ENCODE measurements around the gene PNMT.
A peak's percentile ranks its signal among the peaks of the same experiment; 100 is the strongest.

PNMT gene

DNA sequence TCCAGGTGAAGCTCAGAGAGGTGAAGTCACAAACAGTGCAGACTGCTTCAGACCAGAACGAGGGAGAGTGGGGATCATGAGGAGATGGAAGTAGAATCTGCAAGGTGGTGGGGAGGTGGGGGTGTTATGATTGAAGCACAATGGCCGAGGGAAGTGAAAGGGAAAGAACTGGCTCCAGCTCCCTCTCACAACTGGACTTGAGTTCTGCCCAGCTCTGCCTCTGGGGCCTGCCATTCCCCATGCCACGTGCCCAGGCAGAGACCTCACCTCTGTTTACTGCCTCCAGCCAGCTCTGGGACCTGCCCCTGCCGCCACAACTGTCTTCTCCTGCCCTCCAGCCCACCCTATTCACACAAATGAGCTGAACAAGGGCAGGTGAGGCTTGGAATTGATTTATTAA is 2.5 kb downstream of the PNMT start:
- H3K27ac ChIP-seq: no peak overlapping the region

DNA sequence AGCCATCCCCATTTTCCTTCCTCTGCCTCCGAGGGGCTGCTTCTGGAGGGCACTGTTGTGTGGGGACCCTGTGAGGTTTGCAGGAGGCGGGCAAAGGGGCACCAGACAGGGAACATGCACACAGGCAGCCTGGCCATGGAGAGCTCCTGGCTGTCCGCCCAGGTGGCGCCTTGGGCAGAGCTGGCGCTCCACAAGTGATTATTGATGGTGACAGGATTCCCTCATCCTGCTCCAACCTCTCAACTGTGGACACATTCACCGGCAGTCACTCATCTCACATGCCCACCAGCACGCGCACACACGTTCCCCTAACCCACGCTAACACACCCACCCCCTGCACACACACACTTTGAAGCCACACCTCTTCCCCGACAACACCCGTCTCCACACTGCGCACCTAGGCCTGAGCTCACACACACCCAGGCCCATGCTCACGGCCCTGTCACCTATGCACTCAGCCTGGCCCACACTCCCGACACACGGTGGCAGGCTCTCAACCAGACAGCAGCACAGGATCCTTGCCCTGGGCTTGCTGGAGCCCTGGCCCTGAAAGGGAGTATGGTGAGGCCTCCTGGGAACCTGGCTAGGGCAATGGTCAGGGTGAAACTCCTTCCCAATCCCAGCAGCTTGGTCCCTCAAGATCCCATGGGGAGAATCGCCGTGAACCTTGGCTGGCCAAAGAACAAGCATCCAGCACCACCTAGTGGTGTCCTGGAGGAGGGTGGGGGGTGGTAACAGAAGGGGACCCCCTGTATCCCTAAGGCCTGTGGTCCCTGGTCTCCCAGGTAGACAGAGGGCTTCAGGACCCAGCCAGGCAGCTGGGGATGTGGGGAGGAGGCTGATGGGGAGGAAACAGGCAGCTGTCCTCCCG is 3.6 kb downstream of the PNMT start:
- TF ChIP-seq ZFX (IDR thresholded peaks at IDR 0.05): no peak
- TF ChIP-seq, protein P1, sequence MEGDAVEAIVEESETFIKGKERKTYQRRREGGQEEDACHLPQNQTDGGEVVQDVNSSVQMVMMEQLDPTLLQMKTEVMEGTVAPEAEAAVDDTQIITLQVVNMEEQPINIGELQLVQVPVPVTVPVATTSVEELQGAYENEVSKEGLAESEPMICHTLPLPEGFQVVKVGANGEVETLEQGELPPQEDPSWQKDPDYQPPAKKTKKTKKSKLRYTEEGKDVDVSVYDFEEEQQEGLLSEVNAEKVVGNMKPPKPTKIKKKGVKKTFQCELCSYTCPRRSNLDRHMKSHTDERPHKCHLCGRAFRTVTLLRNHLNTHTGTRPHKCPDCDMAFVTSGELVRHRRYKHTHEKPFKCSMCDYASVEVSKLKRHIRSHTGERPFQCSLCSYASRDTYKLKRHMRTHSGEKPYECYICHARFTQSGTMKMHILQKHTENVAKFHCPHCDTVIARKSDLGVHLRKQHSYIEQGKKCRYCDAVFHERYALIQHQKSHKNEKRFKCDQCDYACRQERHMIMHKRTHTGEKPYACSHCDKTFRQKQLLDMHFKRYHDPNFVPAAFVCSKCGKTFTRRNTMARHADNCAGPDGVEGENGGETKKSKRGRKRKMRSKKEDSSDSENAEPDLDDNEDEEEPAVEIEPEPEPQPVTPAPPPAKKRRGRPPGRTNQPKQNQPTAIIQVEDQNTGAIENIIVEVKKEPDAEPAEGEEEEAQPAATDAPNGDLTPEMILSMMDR (conservative IDR thresholded peaks at IDR 0.05): peak; percentile 60
- no peak overlapping the region for H3K27ac ChIP-seq

More for the DNA sequence above, 2.5 kb downstream of the PNMT start:
- no peak for TF ChIP-seq ZFX (IDR thresholded peaks at IDR 0.05)
- TF ChIP-seq, protein P1 (conservative IDR thresholded peaks at IDR 0.05): no peak

DNA sequence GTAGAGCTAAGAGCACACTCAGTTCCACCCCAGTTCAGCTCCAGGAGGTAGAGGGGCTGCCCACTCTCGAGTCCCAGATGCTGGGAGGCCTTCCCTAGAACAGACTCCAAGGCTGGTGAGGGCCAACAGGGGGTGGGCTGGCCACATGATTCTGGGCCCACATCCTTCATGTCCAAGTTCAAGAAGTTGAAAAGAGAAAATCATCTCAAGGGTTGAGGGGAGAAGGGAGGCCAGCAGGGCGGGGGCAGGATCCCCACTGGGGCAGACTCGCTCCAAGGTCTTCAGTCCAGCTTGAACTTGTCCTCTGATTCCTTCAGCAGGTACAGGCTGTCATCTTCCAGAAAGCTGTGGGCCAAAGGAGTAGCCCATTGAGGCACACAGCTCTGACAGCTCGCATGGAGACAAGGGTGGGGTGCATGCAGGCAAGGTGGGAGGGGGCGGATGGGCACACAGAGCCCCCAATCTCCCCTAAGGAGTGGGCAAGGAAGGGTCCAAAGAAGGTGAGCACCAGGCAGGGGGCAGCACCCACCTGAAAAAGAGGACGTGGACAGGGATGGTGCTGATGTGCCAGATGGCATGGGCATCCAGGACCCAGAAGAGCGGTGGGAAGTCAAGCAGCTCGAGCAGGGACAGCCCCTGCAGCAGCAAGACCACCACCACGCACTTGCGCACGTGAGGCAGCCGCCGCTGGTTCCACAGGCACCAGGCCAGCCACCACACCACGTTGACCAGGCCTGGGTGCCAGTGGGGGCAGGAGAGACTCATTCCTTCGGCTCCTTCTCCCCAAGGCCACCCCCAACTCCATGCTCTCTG is 4.5 kb downstream of the PNMT start:
- TF ChIP-seq, protein P1 (conservative IDR thresholded peaks at IDR 0.05): no peak; the same call in 1 of the 2 replicates
- TF ChIP-seq ZFX (IDR thresholded peaks at IDR 0.05): no peak
- H3K27ac ChIP-seq: no peak overlapping the region

DNA sequence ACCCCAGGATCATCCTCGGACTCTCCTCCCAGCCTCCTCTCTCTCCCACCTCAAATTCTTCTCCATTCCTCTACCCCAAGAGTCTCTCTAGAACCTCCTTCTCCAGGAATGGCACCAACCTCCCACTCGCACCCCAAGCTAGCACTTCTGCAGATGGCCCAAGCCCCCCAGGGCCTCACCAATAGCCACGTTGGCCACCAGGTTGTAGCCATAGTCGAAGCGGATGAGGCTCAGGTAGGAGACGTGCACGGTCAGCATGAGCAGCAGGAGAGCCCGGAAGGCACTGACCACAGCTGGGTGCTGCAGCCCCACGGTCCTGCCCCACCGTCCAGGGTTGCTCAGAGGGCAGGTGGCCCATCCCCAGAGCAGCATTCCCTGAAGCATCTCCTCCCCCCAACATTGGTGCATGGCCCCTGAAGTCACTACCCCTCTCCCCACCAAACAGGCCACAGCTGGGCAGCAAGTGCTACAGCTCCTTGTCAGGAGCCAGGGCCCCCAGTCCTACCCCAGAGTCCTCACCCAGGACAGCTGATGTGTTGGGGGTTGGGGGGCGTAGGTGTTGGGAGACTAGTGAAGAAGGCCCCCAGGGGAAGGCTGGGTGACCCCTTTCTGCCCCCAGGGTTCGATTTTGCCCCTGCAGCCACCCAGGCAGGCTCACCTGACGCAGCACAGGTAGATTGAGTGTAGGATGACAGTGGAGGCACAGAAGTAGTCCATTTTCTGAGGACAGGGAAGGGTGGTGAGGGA is 5.3 kb downstream of the PNMT start:
- no peak overlapping the region for H3K27ac ChIP-seq
- TF ChIP-seq ZFX (IDR thresholded peaks at IDR 0.05): no peak
- TF ChIP-seq, protein P1 (conservative IDR thresholded peaks at IDR 0.05): no peak

DNA sequence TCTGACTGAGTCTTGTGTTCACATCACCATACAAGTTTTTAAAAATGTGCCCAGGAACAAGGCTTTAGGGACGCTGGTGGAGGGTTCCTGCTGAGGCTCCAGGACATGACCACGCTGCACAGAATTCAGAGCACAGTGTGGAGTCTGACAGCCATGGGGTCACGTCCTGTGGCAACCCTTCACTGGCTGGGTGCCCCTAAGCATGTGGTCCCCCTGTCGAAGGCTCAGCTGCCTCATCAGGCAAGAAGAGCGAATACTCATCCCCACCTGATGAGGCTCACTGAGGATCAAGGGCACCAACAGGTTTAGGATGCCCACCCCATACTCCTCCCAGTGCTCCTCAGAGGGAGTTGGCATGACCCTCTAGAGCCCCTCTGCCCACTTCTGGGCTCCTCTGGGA is 5.9 kb downstream of the PNMT start:
- peak overlapping the region; percentile 53 for H3K27ac ChIP-seq
- TF ChIP-seq, protein P1 (conservative IDR thresholded peaks at IDR 0.05): no peak
- no peak for TF ChIP-seq ZFX (IDR thresholded peaks at IDR 0.05)

DNA sequence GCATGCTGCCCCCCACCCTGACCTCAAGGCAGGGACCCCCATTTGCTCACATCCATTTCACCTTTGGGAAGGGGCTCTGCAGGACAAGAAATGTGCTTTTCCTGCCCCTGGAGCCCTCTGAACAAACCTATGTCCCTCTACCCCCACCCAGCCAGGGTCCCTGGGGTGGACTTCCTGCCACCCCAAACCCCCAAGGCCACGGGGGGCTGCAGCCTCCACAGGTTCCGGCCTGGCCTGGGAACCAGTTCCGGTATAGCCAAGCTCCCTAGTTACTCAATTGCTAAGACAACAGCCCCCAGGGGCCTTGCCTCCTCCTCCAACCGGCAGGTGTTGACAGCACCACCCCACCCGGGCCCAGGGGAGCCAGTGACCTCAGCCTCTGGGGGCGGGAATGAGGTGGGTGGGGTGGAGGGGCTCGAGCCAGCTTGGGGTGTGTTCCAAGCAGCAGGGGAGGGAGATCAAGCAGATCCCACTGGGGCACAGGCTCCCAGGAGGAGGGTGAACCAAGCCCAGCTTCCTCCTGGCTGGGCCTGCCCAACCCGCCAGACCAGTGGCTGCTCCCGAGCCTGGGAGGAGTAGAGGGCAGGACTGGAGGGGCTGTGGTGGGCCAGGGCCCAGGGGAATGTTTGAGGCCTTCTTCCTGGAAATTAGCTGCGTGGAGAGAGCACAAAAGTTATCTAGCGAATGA is 6.6 kb downstream of the PNMT start:
- peak overlapping the region; percentile 53 for H3K27ac ChIP-seq

More for the DNA sequence above, 6.6 kb downstream of the PNMT start:
- TF ChIP-seq ZFX (IDR thresholded peaks at IDR 0.05): peak; percentile 33; the same call in 1 of the 2 replicates
- TF ChIP-seq, protein P1 (conservative IDR thresholded peaks at IDR 0.05): no peak
